ENCODE measurements around the gene RAB31. TPM values are rescaled to one million over a fixed set of nuclear protein-coding genes. Genes with fewer than 3 reads are reported as not detected.

RAB31 gene
- polyA plus RNA-seq, 2 of the 4 experiments (the other 2 are of a cell fraction): 16.9 to 46.3 TPM

- DNase-seq (ENCODE audit: low read depth in 1 of 2, low spot score in 1 of 2) (no peak), ATAC-seq (no peak), FAIRE-seq (no peak)
- H3K27ac ChIP-seq: peak overlapping the region in 1 of 2 experiments; percentile 24; a peak in 1 of 6 replicates
- ChIA-PET CTCF (interaction anchor here (0.8 kb wide), 1 partner anchor 11 kb away, joined by 3 read pairs; no protein-coding TSS in a partner anchor), POLR2A (no interaction called here)
- no peak overlapping the region for H3K4me3 ChIP-seq
- 84% methylated on average over 18 of the region's 18 CpGs for WGBS (ENCODE audit: missing lambda C conversion rate)
- no peak overlapping the region for H3K4me2 ChIP-seq
- peaks cover 7% of the 10 kb centered on the region; the same call in 1 of the 3 replicates for H3K9me3 ChIP-seq
- TF ChIP-seq FOSL2 (IDR thresholded peaks at IDR 0.05) (no peak), FOSL2 (CRISPR knock-in tag; IDR thresholded peaks at IDR 0.05) (no peak), CTCF (IDR thresholded peaks at IDR 0.05) (no peak), CHD4 (IDR thresholded peaks at IDR 0.05; ENCODE audit: borderline replicate concordance) (no peak), HMGXB4 (CRISPR knock-in tag; IDR thresholded peaks at IDR 0.05; ENCODE audit: borderline replicate concordance) (no peak), ELK1 (IDR thresholded peaks at IDR 0.05; ENCODE audit: low read depth, low read length) (no peak), ZNF302 (CRISPR knock-in tag; IDR thresholded peaks at IDR 0.05) (no peak), GATA3 (IDR thresholded peaks at IDR 0.05; ENCODE audit: borderline replicate concordance) (no peak), KDM5A (IDR thresholded peaks at IDR 0.05) (no peak), CHD2 (IDR thresholded peaks at IDR 0.05; ENCODE audit: low read length, partially characterized antibody) (no peak), ZSCAN20 (CRISPR knock-in tag; IDR thresholded peaks at IDR 0.05) (no peak), MYC (IDR thresholded peaks at IDR 0.05; ENCODE audit: borderline replicate concordance, low read length) (no peak), ZFP36 (IDR thresholded peaks at IDR 0.05; ENCODE audit: borderline replicate concordance, partially characterized antibody) (no peak), RFX5 (IDR thresholded peaks at IDR 0.05) (no peak), JUN (IDR thresholded peaks at IDR 0.05) (no peak), E2F6 (IDR thresholded peaks at IDR 0.05; ENCODE audit: borderline replicate concordance, low read depth) (no peak), BCL3 (IDR thresholded peaks at IDR 0.05) (no peak), HDAC2 (IDR thresholded peaks at IDR 0.05) (no peak), EHF (CRISPR knock-in tag; IDR thresholded peaks at IDR 0.05) (no peak), FOSB (CRISPR knock-in tag; IDR thresholded peaks at IDR 0.05) (no peak), HOXA7 (CRISPR knock-in tag; IDR thresholded peaks at IDR 0.05) (no peak)
- H3K4me1 ChIP-seq: 0 out of 3 replicates have a peak, but pooled peaks cover under 1% of the 10 kb centered on the region
These were observed 141.5 kb downstream of the RAB31 start for GRCh38 chr18:9849407-9850283.

Measured in A549 (cell line).